NCI-H1092 treated with DMSO at 0.1 percent for 48 hours (cell line): Measurements from ENCODE around the gene ZEB1.
"Not testable (repeated sequence)": the region's sequence is repeated elsewhere in the genome, so short reads cannot be mapped to it uniquely, and the experiment has no call there.

Experiments used
- DNase-seq: peaks from one replicate; lab custom pipeline; 2025; lab: John Stamatoyannopoulos, UW

The ZEB1 gene

GRCh38 chr10:31318382-31318853, 598 bp upstream of the ZEB1 start:
- peak; percentile 11 for DNase-seq

DNA sequence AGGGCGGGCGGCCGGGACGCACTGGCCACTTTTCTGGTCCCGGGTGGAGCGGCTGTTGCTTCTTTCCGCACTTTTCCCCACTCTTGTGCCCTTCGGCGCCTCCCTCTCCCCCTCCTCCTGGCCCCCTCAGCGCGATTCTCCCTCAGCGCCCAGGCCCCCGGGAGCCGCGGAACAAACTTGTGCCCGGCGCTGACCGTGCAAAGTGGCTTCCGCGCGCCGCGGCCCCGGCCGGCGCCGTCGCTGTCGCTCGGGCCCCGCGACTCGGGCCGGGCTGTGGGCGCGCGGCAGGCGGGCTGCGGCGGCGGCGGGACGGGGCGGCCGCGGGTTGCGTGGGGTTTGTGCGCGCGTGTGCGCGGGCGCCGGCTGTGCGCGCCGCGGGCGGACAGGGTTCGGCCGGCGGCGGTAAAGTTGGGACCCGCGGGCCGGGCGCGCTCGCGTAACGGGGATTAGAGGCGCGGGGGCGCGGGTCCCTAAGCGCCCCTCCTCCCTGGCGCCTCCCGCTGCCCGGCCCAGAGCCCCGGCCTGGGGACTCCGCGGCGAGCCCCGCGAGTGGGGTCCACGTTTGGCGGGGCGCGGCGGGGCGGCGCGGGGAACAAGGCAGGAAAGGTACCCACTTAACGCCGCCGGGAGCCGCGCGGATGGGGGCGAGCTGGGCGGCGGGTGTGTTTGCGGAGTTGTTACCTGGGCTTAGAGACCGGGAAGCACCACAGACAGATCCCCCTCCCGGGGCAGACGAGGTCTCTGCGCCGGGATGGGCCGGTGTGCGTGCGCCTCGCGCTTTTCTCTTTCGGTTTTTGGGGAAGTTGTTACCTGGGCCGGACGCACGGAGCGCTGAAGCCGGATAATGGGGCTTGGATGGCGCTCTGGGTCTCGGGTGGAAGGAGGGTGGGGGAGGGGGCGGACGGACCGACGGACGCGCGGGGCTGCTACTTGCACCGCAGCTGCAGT, 860 bp downstream of the ZEB1 start:
- peak; percentile 30 for DNase-seq

GRCh38 chr10:31320550-31321211, 1.7 kb downstream of the ZEB1 start:
- peak; percentile 77 for DNase-seq

GRCh38 chr10:31321396-31321941, 2.5 kb downstream of the ZEB1 start:
- peak; percentile 36 for DNase-seq

GRCh38 chr10:31322647-31323046, 3.6 kb downstream of the ZEB1 start:
- DNase-seq = peak; percentile 8

GRCh38 chr10:31340343-31340742, 21.3 kb downstream of the ZEB1 start:
- DNase-seq = peak; percentile 15

GRCh38 chr10:31341552-31341951, 22.5 kb downstream of the ZEB1 start:
- no peak for DNase-seq

DNA sequence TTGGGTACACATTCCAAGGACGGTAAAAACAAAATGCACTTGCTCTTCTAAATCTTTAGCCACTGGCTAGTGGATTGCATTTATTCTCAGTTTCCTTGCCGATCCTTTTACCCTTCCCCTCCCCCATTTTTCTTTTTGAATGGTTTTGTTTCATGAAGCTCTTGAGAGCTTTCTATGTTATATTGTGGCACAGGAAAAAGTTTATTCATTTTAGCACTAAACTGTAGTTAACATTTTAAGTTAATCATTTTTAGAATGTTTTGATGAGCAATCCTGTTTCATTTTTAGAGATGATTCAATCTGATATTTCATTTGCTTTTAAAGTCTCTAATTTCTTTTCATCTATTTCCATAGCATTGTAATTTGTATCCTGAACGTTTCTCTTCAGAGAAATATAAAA, 24.0 kb downstream of the ZEB1 start:
- DNase-seq = no peak

- DNase-seq = no peak
Measured at GRCh38 chr10:31343551-31343950, 24.5 kb downstream of the ZEB1 start.

- DNase-seq = no peak
Measured at GRCh38 chr10:31345886-31346285, 26.9 kb downstream of the ZEB1 start.

GRCh38 chr10:31346953-31347352, 27.9 kb downstream of the ZEB1 start:
- DNase-seq = no peak

GRCh38 chr10:31347705-31348104, 28.7 kb downstream of the ZEB1 start:
- no peak for DNase-seq

DNA sequence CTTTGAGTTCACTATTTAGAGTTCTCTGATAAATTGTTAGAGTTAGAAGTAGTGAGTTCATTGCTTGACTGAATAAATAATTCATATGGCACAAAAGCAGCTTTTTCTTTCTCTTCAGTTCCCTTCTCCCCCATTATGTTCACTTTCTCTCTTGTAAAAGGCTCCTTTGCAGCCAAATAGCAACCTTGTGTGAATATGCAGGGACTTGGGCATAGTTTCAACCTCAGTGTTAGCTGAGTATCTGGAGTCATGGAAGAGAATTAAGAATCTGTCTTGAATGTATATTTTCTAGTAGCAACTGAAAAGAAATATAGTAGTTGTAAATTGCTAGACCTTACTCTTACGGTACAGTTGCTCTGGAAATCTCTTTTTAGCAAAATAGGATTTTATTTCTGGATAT, 31.9 kb downstream of the ZEB1 start:
- no peak for DNase-seq

DNA sequence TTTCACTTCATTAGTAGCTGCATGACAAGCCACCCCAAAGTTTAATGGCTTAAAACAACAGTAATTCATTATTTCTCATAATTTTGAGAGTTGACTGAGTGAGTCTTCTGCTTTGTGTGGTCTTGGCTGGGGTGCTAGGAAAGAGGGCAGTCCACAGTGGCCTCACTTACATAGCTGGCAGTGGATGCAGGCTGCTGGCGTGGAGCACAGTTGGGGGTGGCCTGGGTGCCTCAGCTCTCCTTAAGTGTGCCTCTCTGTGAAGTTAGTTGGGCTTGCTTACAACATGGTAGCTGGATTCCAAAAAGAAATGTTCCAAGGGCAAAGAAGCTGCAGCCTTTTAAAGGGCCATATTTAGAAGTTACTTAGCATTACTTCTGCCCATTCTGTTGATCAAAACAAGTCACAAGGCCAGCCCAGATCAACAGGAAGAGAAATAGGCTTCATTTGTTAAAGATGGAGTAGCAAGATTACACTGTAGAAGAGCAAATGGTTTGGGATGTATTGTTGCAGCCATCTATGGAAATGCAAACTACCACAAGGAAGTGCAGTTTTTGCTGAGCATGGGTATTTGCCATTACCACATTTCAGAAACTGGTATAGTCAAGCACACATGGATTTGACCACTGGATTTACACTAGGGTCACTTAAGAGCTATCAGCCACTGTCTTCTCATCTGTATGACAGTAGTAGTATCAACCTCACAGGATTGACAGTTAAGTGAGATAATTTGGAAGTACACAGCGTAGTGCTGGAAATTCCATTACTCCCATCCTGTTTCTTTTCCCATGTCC, 33.6 kb downstream of the ZEB1 start:
- no peak for DNase-seq

DNA sequence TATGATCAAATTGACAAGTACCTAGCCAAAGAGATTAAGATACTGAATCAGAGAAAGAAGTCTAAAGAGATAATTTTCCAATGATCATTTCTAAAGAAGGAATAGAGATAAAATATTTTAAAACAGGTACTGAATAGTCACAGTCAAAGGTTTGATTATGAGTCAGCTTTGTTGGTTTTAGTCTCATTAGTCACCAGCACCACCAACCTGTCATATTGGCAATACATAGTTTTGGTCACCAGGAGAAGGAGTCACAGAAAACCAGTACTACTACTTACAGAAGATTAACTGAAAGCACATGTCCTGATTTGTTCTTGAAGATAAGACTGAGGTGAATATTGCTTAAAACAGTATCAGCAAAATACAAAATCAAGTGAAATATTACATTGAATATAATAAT, 34.6 kb downstream of the ZEB1 start:
- DNase-seq = no peak

DNA sequence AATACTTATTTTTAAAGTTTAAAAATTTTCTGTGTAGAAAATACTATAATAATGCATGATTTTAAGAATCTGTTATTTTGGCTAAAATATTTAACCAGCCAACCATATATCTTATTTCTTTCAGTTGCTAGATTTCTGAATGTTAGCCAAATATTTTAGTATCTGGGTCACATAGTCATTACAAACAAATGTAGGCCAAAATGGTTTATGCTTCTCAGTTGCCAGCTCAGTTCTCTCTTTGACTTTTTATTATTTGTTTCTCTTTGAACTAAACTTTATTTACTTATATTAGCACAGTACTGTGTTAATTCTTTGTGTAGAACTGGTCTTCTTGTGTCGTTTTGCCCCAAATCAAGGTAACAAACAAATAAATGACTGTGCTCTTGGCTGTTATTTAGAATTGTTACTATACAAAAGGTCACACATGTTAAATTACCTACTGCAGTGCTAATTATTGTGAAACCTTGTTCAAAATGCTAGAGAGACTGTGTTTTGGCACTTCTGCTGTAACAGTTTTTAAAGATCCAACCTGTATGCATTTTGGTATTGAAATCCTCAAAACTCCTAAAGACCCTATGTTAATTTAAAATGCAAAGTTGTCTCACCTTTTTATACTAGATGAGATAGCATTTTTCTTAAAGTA, 39.8 kb downstream of the ZEB1 start:
- no peak for DNase-seq

DNA sequence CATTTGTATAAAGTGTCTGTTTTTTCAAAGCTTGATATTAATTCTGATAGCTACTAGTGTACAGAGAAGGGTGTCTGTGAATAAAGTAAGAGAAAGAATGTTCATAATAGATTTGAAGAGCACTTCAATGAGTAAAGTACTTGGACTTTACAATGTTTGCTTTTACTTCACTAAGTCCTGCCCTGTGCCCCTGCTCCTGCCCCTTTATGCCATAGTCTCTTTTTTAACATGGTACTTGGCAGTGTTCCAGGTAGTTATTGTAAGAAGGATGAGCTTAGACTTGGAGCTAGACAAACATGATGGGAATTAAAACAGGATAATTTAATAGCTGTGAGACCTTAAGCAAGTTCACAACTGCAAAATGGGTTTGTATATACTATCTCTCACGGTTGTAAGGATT, 41.0 kb downstream of the ZEB1 start:
- peak; percentile 26 for DNase-seq

DNA sequence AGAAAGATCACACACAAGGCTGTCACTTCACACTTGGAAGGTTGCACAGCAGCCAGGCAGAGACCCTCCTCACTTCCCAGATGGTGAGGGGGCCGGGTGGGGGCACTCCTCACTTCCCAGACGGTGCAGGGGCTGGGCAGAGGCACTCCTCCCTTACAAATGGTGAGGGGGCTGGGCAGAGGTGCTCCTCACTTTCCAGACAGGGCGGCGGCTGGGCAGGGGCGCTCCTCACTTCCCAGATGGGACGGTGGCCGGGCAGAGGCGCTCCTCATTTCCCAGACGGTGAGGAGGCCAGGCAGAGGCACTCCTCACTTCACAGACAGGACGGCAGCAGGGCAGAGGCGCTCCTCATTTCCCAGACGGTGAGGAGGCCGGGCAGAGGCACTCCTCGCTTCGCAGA, 42.5 kb downstream of the ZEB1 start:
- not testable (repeated sequence) for DNase-seq

DNA sequence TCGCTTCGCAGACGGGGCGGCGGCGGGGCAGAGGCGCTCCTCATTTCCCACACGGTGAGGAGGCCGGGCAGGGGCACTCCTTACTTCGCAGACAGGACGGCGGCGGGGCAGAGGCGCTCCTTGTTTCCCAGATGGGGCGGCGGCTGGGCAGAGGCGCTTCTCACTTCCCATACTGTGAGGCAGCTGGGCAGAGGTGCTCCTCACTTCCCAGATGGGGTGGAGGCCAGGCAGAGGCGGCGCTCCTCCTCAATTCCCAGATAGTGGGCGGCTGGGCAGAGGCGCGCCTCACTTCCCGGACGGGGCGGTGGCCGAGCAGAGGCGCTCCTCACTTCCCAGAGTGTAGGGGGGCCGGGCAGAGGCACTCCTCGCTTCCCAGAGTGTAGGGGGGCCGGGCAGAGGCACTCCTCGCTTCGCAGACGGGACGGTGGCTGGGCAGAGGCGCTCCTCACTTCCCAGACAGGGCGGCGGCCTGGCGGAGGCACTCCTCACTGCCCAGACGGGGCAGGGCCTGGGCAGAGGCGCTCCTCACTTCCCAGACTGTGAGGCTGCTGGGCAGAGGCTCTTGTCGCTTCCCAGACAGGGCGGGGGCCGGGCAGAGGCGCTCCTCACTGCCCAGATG, 43.1 kb downstream of the ZEB1 start:
- no peak for DNase-seq

GRCh38 chr10:31363696-31364095, 44.7 kb downstream of the ZEB1 start:
- DNase-seq = not testable (repeated sequence)

DNA sequence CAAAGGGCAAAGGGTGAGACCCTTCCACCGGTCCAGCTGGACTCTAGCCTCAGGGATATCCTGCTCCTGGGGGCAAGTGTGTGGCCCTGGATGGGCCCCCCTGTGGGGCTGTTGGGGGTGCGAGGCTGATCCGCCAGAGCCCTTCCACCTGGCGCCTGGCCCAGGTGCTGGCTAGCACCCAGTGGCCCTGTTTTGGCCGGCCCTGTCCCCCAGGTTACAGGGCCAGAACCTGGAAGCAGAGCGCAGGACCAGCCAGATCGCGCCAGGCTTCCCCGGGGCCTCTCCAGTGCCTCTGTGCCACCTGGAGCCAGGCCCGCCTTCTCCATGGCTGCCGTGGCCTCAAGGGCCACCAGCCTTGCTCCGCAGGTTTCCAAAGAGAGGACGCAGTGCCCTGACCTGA, 45.2 kb downstream of the ZEB1 start:
- DNase-seq = not testable (repeated sequence)
